H1 (cell line): ENCODE measurements around the gene SCN8A.

ENCODE experiments used
- CHD2 ChIP-seq: IDR thresholded peaks from 2 replicates; pipeline ENCODE4 v1.6.1; 2012; ENCODE audit warnings: low read length, improper control_type of control experiment
- EP300 ChIP-seq, 2 experiments: IDR thresholded peaks; 1 replicate in 1 of 2; 2 replicates in 1 of 2; pipeline ENCODE4 v1.6.1; 2011 to 2012; ENCODE audit warnings: low read depth in 2 of 2, low read length in 2 of 2, mild to moderate bottlenecking in 2 of 2, borderline replicate concordance in 1 of 2, inconsistent platforms in 1 of 2, moderate library complexity in 1 of 2
- EZH2 ChIP-seq: fragments of 200-600 bp; sonication (generic); IDR thresholded peaks from 2 replicates; pipeline ENCODE4 v1.7.1; 2012; ENCODE audit warnings: low read depth, mild to moderate bottlenecking, moderate library complexity, low read length, inconsistent platforms; ENCODE audit not compliant: severe bottlenecking
- FOSL1 ChIP-seq: IDR thresholded peaks from 2 replicates; pipeline ENCODE4 v1.6.1; 2011; ENCODE audit warnings: mild to moderate bottlenecking, low read depth, low read length, moderate library complexity; ENCODE audit not compliant: insufficient read depth
- HDAC2 ChIP-seq, 2 experiments: fragments of 300-600 bp in 1 of 2; sonication (generic) in 1 of 2; IDR thresholded peaks; 2 replicates each; pipeline ENCODE4 v1.6.1; 2011 to 2012; ENCODE audit warnings: low read depth in 2 of 2, low read length in 2 of 2, mild to moderate bottlenecking in 2 of 2, moderate library complexity in 2 of 2, borderline replicate concordance in 1 of 2, inconsistent platforms in 1 of 2
- JUND ChIP-seq: IDR thresholded peaks from 2 replicates; pipeline ENCODE4 v1.6.1; 2011; ENCODE audit warnings: mild to moderate bottlenecking, improper control_type of control experiment, low read length
- KDM4A ChIP-seq: IDR thresholded peaks from one replicate; pipeline ENCODE4 v1.7.1; 2012; ENCODE audit warnings: low read depth, mild to moderate bottlenecking, moderate library complexity, low read length, inconsistent platforms; ENCODE audit not compliant: severe bottlenecking
- POLR2A ChIP-seq, 2 experiments: IDR thresholded peaks; 1 replicate in 1 of 2; 2 replicates in 1 of 2; pipeline ENCODE4 v1.6.1; 2011; ENCODE audit warnings: low read depth in 2 of 2, low read length in 2 of 2, mild to moderate bottlenecking in 2 of 2; ENCODE audit errors: control extremely low read depth in 1 of 2
- POLR2AphosphoS5 ChIP-seq: IDR thresholded peaks from 2 replicates; pipeline ENCODE4 v1.6.1; 2011; ENCODE audit warnings: low read depth, low read length
- RAD21 ChIP-seq, 2 experiments: IDR thresholded peaks in 1 of 2; conservative IDR thresholded peaks in 1 of 2; 2 replicates each; pipeline ENCODE4 v1.6.1; 2011; ENCODE audit warnings: low read depth in 2 of 2, low read length in 2 of 2, improper control_type of control experiment in 1 of 2, inconsistent platforms in 1 of 2, mild to moderate bottlenecking in 1 of 2, moderate library complexity in 1 of 2
- TF ChIP-seq, protein P1 (sequence below), 3 experiments: IDR thresholded peaks; 1 replicate in 2 of 3; 2 replicates in 1 of 3; pipeline versions ENCODE4 v1.5.1 to v1.6.1; 2011; ENCODE audit warnings: low read length in 3 of 3, mild to moderate bottlenecking in 3 of 3, inconsistent platforms in 2 of 3, low read depth in 1 of 3, moderate library complexity in 1 of 3; ENCODE audit not compliant: insufficient read depth in 1 of 3; ENCODE audit errors: control extremely low read depth in 1 of 3
- TF ChIP-seq, protein P2 (sequence below): IDR thresholded peaks from 2 replicates; pipeline ENCODE4 v1.6.1; 2012; ENCODE audit warnings: low read length, inconsistent platforms

GRCh38 chr12:51746416-51746815 lies 155.4 kb downstream of the SCN8A start:
- TF ChIP-seq HDAC2 (IDR thresholded peaks at IDR 0.05; ENCODE audit: borderline replicate concordance in 1 of 2, low read depth in 2 of 2, low read length in 2 of 2) (no peak), KDM4A (no peak), POLR2A (IDR thresholded peaks at IDR 0.05; ENCODE audit: control extremely low read depth in 1 of 2, low read depth in 2 of 2, low read length in 2 of 2) (no peak), FOSL1 (no peak), POLR2AphosphoS5 (no peak), EZH2 (no peak), CHD2 (no peak), EP300 (IDR thresholded peaks at IDR 0.05; ENCODE audit: borderline replicate concordance in 1 of 2, low read depth in 2 of 2, low read length in 2 of 2) (no peak), RAD21 (IDR thresholded peaks at IDR 0.05 in 1 of 2, conservative IDR thresholded peaks at IDR 0.05 in 1 of 2; ENCODE audit: low read depth in 2 of 2, low read length in 2 of 2) (no peak), JUND (no peak)
- TF ChIP-seq, protein P1, sequence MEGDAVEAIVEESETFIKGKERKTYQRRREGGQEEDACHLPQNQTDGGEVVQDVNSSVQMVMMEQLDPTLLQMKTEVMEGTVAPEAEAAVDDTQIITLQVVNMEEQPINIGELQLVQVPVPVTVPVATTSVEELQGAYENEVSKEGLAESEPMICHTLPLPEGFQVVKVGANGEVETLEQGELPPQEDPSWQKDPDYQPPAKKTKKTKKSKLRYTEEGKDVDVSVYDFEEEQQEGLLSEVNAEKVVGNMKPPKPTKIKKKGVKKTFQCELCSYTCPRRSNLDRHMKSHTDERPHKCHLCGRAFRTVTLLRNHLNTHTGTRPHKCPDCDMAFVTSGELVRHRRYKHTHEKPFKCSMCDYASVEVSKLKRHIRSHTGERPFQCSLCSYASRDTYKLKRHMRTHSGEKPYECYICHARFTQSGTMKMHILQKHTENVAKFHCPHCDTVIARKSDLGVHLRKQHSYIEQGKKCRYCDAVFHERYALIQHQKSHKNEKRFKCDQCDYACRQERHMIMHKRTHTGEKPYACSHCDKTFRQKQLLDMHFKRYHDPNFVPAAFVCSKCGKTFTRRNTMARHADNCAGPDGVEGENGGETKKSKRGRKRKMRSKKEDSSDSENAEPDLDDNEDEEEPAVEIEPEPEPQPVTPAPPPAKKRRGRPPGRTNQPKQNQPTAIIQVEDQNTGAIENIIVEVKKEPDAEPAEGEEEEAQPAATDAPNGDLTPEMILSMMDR (IDR thresholded peaks at IDR 0.05; ENCODE audit: control extremely low read depth in 1 of 3, insufficient read depth in 1 of 3, low read depth in 1 of 3, low read length in 3 of 3) = no peak
- TF ChIP-seq, protein P2, sequence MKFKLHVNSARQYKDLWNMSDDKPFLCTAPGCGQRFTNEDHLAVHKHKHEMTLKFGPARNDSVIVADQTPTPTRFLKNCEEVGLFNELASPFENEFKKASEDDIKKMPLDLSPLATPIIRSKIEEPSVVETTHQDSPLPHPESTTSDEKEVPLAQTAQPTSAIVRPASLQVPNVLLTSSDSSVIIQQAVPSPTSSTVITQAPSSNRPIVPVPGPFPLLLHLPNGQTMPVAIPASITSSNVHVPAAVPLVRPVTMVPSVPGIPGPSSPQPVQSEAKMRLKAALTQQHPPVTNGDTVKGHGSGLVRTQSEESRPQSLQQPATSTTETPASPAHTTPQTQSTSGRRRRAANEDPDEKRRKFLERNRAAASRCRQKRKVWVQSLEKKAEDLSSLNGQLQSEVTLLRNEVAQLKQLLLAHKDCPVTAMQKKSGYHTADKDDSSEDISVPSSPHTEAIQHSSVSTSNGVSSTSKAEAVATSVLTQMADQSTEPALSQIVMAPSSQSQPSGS = no peak
